GM19351 (cell line): ENCODE data around the gene ZNF516.

ENCODE experiments used
- ATAC-seq: cut with Tn5 transposase; IDR thresholded peaks from one replicate; pipeline ENCODE4 v1.9.1; 2021; ENCODE audit warnings: mild to moderate bottlenecking, moderate library complexity; ENCODE audit not compliant: unreplicated experiment

The ZNF516 gene

GRCh38 chr18:76428396-76429261, 66.4 kb downstream of the ZNF516 start:
- no peak for ATAC-seq

- no peak for ATAC-seq
These were observed 68.2 kb downstream of the ZNF516 start for GRCh38 chr18:76426737-76427305.

- no peak for ATAC-seq
These were observed 69.6 kb downstream of the ZNF516 start for GRCh38 chr18:76425146-76426131.

GRCh38 chr18:76422838-76423237, 72.2 kb downstream of the ZNF516 start:
- no peak for ATAC-seq

GRCh38 chr18:76422121-76422520, 72.9 kb downstream of the ZNF516 start:
- no peak for ATAC-seq

- ATAC-seq = no peak
These were observed 73.4 kb downstream of the ZNF516 start for GRCh38 chr18:76421685-76422078.

- no peak for ATAC-seq
These were observed 74.0 kb downstream of the ZNF516 start for GRCh38 chr18:76420898-76421684.

GRCh38 chr18:76419811-76420210, 75.2 kb downstream of the ZNF516 start:
- no peak for ATAC-seq

- ATAC-seq = no peak
These were observed 78.1 kb downstream of the ZNF516 start for GRCh38 chr18:76416911-76417310.

- no peak for ATAC-seq
These were observed 80.0 kb downstream of the ZNF516 start for GRCh38 chr18:76414936-76415621.

GRCh38 chr18:76412818-76413565, 82.0 kb downstream of the ZNF516 start:
- ATAC-seq = no peak

- ATAC-seq = no peak
These were observed 82.8 kb downstream of the ZNF516 start for GRCh38 chr18:76412010-76412817.

- ATAC-seq = peak; percentile 90
These were observed 84.2 kb downstream of the ZNF516 start for GRCh38 chr18:76410660-76411417.

GRCh38 chr18:76410033-76410432, 85.0 kb downstream of the ZNF516 start:
- no peak for ATAC-seq

GRCh38 chr18:76408480-76409067, 86.5 kb downstream of the ZNF516 start:
- no peak for ATAC-seq

GRCh38 chr18:76407681-76408080, 87.4 kb downstream of the ZNF516 start:
- no peak for ATAC-seq

- no peak for ATAC-seq
These were observed 88.3 kb downstream of the ZNF516 start for GRCh38 chr18:76406791-76407190.
